Measurements from ENCODE around the gene UBE2R2. TPM values are rescaled to one million over a fixed set of nuclear protein-coding genes. Genes with fewer than 3 reads are reported as not detected.

The UBE2R2 gene
- total RNA-seq, 1 donor from 2014 or later: 57.7 TPM

GRCh38 chr9:33943389-33943788 is 126.4 kb downstream of the UBE2R2 start:
- peaks cover 47% of the 10 kb centered on the region for H3K36me3 Mint-ChIP-seq (ENCODE audit: low read depth, unreplicated experiment)
- H3K27ac Mint-ChIP-seq (ENCODE audit: unreplicated experiment): peak overlapping the region; percentile 53
- H3K27me3 Mint-ChIP-seq (ENCODE audit: unreplicated experiment): no peaks in the 10 kb centered on the region
- no peak overlapping the region for H3K4me3 Mint-ChIP-seq (ENCODE audit: unreplicated experiment)
- DNase-seq (ENCODE audit: low spot score): no peak
- H3K4me1 Mint-ChIP-seq (ENCODE audit: unreplicated experiment): no peaks in the 10 kb centered on the region
- TF ChIP-seq, protein P1, sequence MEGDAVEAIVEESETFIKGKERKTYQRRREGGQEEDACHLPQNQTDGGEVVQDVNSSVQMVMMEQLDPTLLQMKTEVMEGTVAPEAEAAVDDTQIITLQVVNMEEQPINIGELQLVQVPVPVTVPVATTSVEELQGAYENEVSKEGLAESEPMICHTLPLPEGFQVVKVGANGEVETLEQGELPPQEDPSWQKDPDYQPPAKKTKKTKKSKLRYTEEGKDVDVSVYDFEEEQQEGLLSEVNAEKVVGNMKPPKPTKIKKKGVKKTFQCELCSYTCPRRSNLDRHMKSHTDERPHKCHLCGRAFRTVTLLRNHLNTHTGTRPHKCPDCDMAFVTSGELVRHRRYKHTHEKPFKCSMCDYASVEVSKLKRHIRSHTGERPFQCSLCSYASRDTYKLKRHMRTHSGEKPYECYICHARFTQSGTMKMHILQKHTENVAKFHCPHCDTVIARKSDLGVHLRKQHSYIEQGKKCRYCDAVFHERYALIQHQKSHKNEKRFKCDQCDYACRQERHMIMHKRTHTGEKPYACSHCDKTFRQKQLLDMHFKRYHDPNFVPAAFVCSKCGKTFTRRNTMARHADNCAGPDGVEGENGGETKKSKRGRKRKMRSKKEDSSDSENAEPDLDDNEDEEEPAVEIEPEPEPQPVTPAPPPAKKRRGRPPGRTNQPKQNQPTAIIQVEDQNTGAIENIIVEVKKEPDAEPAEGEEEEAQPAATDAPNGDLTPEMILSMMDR (IDR thresholded peaks at IDR 0.05; ENCODE audit: unreplicated experiment): no peak
- H3K9me3 Mint-ChIP-seq (ENCODE audit: unreplicated experiment): no peaks in the 10 kb centered on the region

DNA sequence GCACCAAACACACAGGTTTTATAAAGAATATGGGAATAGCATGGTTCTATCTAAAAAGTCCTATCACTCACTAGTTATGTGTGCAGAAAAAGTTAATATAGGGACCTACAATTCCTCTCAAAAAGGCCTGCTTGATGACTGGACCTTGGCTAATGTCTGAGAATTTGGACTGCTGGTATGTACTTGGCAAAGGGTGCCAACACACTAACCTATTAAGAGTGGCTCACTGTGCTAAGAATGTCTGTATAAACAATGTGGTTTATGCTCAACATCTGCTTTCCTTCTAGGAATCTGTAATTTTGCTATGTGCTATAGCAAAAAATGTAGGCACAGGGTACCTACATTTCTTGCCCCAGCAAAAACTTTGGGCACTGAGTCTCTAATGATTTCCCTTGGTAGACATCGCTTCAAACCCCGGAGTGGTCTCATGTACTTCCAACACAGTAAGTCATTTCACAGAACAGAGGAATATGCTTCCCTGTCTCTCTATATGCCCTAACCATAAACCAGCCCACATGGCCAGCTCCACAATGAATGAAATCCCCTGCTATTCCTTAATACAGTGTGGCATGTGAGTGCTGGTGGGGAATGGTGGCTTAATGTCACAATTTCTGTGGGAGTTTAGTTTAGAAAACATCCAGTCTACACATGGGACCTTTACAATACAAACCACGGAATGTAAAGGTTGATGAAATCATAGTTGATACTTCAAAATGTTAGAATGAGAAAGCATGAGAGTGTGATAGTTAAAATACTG is 130.0 kb downstream of the UBE2R2 start:
- no peaks in the 10 kb centered on the region for H3K4me1 Mint-ChIP-seq (ENCODE audit: unreplicated experiment)
- H3K36me3 Mint-ChIP-seq (ENCODE audit: low read depth, unreplicated experiment): peaks cover 39% of the 10 kb centered on the region
- no peak overlapping the region for H3K4me3 Mint-ChIP-seq (ENCODE audit: unreplicated experiment)
- no peaks in the 10 kb centered on the region for H3K27me3 Mint-ChIP-seq (ENCODE audit: unreplicated experiment)
- TF ChIP-seq, protein P1 (IDR thresholded peaks at IDR 0.05; ENCODE audit: unreplicated experiment): no peak
- DNase-seq (ENCODE audit: low spot score): no peak
- no peaks in the 10 kb centered on the region for H3K9me3 Mint-ChIP-seq (ENCODE audit: unreplicated experiment)
- no peak overlapping the region for H3K27ac Mint-ChIP-seq (ENCODE audit: unreplicated experiment)

DNA sequence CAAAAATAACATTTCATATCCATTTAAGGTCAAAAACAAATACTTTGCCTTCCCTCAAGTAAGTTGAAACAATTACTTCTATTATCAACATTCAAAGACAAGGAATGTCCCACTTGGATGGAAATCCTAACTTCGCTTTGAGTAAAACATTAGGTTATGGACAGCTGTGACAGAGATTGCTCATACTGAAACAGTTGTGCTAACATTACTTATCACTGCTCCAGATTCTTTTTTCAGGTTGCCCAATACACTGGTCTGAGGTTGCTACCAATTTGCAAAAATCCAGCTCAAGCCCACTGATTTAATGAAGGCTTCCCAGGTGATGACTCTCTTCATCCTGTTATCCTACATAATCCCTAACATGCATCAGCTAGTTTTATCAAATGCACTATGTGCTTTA is 133.4 kb downstream of the UBE2R2 start:
- TF ChIP-seq, protein P1 (IDR thresholded peaks at IDR 0.05; ENCODE audit: unreplicated experiment): no peak
- Mint-ChIP-seq H3K36me3 (ENCODE audit: low read depth, unreplicated experiment) (peaks cover 38% of the 10 kb centered on the region), H3K4me3 (ENCODE audit: unreplicated experiment) (no peak overlapping the region), H3K27me3 (ENCODE audit: unreplicated experiment) (no peaks in the 10 kb centered on the region), H3K27ac (ENCODE audit: unreplicated experiment) (peak overlapping the region; percentile 31), H3K4me1 (ENCODE audit: unreplicated experiment) (peaks cover 5% of the 10 kb centered on the region), H3K9me3 (ENCODE audit: unreplicated experiment) (no peaks in the 10 kb centered on the region)
- no peak for DNase-seq (ENCODE audit: low spot score)

- TF ChIP-seq, protein P1 (IDR thresholded peaks at IDR 0.05; ENCODE audit: unreplicated experiment): no peak
- no peak overlapping the region for H3K4me3 Mint-ChIP-seq (ENCODE audit: unreplicated experiment)
- H3K9me3 Mint-ChIP-seq (ENCODE audit: unreplicated experiment): no peaks in the 10 kb centered on the region
- H3K36me3 Mint-ChIP-seq (ENCODE audit: low read depth, unreplicated experiment): peaks cover 37% of the 10 kb centered on the region
- no peaks in the 10 kb centered on the region for H3K27me3 Mint-ChIP-seq (ENCODE audit: unreplicated experiment)
- H3K4me1 Mint-ChIP-seq (ENCODE audit: unreplicated experiment): peaks cover 5% of the 10 kb centered on the region
- H3K27ac Mint-ChIP-seq (ENCODE audit: unreplicated experiment): no peak overlapping the region
- DNase-seq (ENCODE audit: low spot score): no peak
Observed at GRCh38 chr9:33952066-33952465, 135.1 kb downstream of the UBE2R2 start.

- Mint-ChIP-seq H3K4me3 (ENCODE audit: unreplicated experiment) (no peak overlapping the region), H3K9me3 (ENCODE audit: unreplicated experiment) (no peaks in the 10 kb centered on the region), H3K36me3 (ENCODE audit: low read depth, unreplicated experiment) (peaks cover 42% of the 10 kb centered on the region), H3K27ac (ENCODE audit: unreplicated experiment) (no peak overlapping the region), H3K4me1 (ENCODE audit: unreplicated experiment) (peaks cover 5% of the 10 kb centered on the region), H3K27me3 (ENCODE audit: unreplicated experiment) (no peaks in the 10 kb centered on the region)
- TF ChIP-seq, protein P1 (IDR thresholded peaks at IDR 0.05; ENCODE audit: unreplicated experiment): no peak
- DNase-seq (ENCODE audit: low spot score): no peak
Observed at GRCh38 chr9:33956544-33956943, 139.6 kb downstream of the UBE2R2 start.
